Activated T-cell treated with anti-CD3 and anti-CD28 coated beads for 24 hours (primary cell): Measurements from ENCODE around the gene FXYD2.

ENCODE experiments used
- DNase-seq: peaks from one replicate; pipeline ENCODE4 v3.0.0-alpha.2; 2020; ENCODE audit warnings: low read depth

FXYD2 gene

DNA sequence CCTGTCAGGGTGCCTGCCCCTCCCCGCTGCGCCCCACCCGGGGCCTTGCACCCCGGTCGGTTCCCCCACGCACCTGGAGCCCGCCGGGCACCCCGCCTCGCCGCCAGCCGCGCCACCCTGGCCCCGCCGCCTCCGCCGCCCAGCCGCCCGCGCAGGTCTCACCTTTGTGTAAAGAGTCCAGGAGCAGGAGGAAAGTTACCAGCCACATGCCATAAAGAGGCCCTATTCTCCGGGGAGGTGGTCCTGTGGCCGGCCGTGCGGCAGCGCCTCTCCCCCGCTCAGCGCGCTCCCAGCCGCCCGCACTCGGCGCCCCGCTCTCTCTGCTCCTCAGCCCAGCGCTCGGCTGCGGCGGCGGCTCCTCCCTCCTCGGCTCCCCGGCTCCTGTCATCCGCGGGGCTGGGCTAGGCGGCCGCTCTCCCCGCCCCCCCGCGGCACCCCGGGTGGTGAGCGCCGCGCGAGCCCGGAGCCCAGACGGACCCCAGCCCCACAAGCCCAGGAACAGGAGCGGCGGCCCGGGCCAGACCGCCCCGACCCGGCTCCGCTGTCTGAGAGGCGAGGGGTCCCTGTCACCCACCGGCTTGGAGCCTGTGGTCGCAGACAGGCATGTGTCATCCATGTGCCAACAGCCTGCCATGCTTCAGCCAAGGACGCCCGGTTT is 27.5 kb downstream of the FXYD2 start, which contains the start of gene DSCAML1:
Gene DSCAML1, minus strand, starts transcription at position 345 of the 658 bp plus-strand sequence. Its CDS starts 137 bp downstream, at position 208.
- peak; percentile 23 for DNase-seq

DNA sequence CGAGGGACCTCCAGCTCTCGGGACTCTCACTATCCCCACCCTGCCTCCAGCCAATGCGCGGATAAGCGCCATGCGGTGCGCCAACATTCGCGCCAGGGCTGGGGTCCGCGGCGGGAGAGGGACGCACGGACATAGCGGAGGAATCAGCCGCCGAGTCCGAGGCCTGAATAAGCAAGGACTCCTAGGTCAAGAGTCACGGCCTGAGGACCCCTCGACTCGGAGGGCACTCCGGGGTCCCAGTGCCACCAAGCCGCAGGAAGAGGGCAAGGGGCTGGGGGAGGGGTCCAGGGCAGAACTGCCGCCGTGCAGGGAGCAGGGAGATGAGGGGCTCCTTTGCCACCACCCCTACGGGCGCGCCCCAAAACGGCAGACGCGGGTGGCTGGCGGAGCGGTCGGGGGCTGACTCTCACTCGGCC is 28.1 kb downstream of the FXYD2 start:
- DNase-seq = no peak

DNA sequence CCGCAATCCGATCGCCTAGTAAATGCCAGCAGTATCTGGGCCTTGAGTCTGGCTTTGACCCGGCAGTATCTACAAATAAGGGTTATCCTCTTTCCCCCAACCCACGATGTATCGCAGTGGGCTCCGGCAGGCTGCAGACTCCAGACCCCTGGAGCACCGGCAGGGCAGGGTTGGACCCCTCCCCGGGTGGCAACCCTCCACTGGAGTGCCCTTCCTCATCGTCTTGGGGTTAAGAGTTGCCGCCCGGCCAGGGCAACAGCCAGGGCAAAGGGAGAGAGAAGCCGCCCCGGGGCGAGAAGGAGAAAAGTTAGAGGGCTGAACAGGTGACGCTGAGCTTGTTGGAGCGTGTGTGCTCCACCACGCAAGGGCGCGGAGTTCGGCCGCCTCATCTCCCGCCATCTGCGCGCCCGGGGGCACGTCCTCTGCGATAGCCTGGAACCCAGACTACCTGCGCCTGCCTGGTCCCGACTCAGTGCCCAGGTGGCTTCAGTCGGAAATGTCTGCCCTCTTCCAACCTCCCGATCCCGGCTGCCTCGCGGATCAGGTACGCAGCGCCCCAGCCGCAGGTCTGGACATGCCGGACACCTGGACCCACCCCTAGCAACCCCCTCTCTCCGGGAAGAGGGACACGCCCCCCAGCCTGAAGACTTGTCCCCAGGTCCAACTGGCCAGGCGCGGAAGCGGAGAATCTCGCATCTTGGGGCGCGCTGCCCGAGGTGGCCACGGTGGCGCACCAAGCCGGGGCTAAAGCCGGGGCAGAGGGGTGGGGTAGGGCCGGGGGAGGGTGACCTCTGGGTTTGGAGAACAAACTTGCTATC is 28.7 kb downstream of the FXYD2 start:
- no peak for DNase-seq

DNA sequence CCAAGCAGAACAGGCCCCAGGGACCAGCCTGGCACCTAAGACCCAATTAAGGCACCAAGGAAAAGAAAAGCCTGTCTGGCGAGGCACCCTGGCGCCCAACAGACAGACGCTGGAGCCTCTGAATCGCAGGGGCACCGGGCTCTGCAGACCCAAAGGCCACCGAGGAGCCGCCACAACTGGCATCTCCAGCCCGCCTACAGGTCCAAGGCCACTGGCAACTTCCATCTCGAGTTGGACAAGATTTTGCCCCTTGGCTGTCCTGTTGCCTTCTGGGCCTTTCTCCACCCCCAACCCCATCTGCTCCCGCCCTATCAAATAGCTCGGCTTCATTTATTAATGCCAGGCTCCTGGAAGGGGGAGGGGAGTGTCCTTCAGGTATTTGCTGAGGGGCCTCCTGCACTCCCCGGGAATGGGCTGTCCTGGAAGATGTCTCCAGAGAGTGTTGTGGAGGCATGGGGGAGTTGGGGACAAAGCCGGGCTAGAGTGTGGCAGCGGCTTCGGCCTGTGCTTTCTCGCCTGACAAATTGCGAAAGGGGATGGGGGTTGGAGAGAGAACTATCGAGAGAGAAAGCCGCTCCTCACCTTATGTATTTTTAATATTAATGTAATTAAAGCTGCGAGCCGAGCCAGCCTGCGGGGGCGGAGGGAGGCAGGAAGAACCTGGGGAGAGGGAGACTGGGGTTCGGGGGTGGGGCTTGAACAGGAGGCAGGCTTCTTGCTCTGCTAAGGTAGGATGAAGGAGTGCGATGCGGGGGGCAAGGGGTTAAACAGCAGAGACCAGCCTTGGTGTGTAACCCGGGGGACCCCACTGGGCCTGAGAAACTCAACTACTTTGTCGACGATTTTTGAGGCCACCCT is 29.5 kb downstream of the FXYD2 start:
- DNase-seq = no peak

DNA sequence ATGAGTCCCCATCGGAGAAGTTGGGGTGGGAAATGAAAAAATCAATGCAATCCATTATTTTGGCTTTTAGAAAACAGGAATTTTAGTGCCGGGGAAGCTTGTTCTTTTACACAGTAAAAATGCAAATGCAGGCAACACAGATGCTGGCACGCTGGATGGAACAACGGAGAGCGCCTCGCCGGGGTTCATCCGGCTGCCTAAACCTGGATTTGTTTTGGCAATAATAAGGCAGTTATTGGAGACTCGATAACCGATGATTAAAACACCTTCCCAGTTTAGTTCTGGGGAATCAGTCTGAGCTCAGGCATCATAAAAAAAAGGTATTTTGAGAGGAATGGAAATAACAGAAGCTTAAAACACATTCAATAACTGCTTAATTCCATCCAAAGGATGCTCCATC is 30.4 kb downstream of the FXYD2 start:
- DNase-seq = no peak

DNA sequence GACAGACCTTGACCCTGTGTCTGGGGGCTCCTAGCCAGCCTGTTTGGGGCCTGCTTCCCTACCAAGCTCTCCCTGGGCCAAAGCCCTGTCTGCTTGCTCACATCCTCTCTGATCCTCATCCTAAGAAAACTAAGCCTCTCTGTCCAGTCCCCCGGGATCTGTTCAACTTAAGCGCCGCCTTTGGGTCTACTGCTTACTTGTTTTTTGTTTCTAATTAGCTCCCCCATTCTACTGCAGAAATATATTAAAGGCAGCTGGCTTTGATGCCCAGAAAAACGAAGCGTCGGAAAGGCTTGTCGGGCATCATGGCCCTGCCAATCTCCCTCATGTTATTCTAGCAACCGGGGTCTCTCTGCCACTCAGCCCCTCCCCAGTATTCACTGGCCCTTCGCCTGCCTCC is 31.0 kb downstream of the FXYD2 start:
- DNase-seq = no peak

DNA sequence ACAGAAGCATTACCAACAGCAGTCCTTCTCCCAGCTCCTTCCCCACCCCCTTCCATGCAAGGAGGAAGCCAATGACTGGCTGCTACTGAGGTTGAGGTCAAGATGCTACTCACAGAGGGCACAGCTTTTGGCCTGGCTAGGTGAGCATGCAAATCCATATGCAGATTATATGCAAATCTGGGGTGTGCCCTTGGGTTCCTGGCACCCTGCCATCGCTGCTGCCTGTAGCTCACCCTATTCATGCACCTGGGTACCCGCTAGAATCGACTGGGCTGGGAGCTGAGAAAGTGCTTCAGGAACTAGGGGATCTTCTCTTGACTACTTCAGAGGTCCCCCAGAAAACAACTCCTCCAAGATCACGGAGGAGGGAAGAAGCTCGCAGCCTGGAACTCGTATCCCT is 31.6 kb downstream of the FXYD2 start:
- no peak for DNase-seq

DNA sequence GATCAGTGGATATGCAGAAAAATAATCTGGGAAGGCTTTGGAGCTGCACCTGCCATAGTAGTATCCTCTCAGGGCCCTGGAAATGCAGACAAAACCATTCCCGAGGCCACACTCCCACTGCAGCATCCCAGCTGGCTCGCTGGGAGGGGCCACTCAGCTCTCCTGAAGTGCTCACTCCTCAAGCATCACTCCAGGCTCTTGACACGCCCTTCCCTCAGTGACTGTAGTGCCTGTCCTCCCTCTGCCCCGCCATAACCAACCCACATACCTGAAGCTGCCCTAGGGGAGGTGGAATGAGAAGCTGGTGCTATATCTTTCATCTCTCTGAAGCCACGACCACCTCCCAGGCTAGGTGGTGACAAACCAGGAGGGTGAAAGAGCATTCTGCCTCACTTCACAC is 32.3 kb downstream of the FXYD2 start:
- no peak for DNase-seq

DNA sequence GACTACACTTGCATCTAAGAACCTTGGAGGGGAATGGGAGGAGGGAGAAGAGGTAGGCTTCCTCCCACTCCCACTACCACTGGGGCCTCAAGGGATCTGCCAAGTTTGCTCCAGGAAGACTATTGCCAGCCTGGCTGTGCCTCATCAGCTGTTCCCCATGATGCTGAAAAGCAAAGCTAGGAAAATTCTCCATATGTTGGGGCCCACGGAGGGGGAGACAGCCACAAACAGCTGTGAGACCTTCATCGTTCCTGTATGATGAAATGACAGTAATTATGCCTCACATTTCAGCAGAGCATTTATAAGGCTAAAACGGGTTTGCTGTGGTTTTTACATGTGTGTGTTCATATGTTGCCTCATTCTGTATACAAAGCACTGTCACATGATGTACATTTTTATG is 34.3 kb downstream of the FXYD2 start:
- DNase-seq = no peak

DNA sequence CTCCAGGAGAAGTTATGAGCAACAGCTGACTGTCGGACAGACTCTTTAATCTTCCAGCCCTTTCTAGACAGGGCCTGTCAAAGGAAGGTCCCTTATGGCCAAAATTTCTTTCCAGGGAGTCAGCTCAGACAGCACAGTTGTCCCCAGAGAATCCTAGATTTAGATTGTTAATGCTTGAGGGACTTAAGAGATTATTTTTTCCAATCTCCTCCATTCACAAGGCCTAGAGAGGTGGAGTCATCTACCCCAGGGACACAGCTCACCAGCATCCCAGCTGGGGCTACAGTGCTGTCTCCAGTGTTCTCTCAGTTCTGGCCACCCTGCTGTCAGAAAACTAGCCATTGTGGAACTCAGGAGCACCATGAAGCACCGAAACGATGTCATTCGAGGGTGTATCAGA is 35.3 kb downstream of the FXYD2 start:
- no peak for DNase-seq

DNA sequence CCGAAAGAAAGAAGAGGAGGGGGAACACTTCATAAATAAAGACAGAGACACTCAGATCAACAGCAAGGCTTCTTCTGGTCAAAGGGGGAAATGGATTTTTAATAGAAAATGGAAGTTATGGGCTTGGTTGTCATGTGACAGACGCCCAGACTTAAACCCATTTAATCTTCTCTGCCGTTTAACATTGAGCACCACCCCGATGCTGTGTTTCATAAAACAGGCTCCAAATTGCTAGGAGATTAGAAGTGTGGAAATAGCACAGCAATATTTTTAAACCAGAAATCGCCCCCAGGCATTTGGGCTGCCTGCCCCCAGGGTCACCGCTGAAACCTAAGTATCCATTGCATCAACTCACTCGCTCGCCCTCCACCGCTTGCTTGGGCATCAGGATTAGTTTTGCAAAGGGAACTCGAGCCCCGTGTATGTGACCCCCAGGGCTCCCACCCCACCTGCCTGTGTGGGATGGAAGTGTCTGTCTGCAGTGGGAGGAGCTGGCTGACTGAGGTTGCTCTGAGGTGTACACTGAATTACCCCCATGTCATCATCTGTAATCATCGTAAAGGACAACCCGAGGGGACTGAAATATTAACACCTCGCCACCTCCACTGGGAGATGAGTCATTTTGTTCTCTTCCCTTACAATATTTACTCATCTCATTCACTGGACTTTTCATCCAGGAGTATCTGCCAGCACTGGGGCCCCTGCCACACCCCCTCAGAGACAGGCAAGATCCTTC is 38.2 kb downstream of the FXYD2 start:
- DNase-seq = no peak

DNA sequence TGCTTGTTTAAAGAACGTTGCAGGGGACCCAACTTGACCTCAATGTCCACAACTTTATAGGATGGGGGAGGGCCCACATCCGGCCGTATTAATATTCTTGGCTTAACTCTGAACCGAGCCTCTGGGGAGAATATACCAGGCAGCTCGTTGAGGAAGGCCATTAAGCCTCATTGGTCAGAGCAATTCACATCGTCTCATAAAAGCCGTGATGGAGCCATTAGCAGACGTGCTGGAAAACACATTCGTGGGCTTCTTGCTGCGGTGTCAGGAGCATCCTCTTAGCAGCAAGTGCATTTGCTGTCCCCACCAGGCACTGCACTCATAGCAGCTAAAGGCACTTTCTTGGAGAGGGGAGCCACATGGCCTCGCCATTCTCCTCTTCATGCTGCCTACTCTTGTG is 42.4 kb downstream of the FXYD2 start:
- DNase-seq = no peak

DNA sequence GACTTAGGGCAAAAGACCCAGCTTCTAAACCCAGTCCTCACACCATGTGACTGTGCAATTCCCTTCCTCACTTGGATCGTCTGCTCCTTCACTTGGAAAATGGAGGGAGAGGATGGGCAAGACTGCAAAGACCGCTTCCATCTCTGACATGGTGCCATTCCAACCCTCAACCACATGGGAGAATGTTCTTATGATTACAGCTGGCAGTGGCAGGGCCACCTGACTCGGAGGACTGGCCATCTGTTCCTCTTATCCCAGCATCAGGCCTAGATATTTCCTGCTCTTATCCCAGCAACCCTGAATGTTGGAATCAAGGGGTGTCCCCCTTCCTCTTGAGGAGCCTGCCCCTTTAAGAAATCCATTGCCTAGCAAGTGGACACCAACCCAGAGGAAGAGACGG is 42.9 kb downstream of the FXYD2 start:
- no peak for DNase-seq

DNA sequence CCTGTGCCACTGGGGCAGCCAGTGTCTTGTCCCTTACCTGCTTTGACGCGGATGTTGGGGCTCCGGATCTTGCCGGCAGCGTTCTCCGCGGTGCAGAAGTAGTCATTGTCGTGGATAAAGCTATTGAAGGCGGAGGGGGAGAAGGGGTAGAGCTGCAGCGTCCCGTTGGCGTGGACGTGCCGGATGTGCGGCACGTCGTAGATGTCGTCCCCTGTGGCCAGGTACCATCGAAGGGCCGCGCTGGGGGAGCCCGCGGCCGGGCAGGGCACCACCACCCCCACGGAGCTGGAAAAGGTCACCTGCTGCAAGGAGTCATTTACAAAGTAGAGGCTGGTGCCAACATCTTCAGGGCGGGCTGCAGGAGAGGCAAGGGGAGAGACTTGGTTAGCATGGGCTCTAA is 44.1 kb downstream of the FXYD2 start:
- no peak for DNase-seq

DNA sequence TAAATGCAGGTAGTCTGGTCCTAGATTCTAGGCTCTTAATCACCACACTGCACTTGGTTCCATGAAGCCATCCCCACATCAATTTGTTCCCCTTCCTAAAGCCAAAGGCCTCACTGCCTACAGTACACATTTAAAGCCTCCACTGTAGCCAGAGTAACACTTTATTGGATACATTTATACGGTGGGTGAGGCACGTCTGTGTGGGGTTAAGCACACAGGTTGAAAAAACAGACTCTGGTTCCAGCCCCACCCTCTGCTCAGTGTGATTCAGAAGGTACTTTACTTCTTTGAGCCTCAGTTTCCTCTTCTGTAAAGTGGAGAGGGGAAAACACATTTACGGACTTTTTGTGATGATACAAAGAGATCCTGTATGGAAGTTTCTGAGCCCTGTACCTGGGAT is 50.0 kb downstream of the FXYD2 start:
- DNase-seq = no peak

DNA sequence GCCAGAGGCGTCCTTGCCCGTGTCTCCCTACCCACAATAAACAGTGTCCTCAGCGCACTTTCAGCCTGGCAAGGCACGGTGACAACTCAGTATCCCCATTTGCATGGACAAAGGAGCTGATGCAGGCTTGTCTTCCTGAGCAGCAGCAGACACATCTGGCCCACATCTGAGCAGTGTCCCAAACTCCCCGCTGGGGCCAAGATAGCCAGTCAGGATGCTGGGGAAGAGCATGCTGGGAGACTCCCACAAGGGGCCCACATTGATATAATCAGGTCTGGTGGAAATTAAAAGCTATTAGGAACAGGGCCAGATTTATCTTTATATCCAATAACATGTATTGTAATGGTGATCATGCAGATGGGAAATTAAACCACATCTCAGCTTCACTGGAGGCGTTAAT is 52.2 kb downstream of the FXYD2 start:
- DNase-seq = no peak

DNA sequence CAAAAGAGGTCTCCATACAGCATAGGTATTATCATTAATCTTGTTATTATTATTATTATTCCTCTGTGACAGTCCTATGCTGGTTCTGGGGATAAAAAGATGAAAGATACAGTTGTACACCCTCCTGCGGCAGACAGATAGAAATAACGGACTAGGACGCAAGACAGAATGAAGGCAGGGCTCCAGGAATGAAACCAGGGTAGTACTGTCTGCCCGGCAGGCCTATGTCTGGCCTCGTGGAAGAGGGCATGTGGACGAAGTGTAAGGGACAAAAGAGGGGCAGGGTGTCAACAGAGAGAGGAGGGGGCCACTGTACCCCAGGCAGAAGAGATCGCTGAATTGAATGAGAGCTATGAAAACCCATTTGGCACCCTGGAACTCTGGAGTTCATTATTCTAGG is 52.7 kb downstream of the FXYD2 start:
- DNase-seq = no peak

DNA sequence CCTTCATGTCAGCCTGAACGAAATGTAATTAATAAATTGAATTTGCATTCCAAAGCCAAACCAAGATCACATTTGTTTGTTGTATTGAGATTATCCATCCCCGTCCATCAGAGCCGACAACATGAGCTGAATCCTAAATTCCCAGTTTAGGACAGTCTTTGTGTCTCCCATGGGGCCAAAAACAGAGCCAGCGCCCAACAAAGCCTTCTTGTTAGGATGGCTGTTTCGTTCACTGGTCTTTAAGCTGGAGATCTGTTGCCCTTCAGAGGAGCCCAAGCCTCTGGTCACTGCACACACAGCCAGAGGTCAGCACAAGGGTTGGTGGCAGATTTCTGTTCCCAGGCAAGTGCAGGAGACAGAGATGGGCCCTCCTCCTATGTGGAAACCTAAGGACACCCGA is 53.3 kb downstream of the FXYD2 start:
- no peak for DNase-seq

DNA sequence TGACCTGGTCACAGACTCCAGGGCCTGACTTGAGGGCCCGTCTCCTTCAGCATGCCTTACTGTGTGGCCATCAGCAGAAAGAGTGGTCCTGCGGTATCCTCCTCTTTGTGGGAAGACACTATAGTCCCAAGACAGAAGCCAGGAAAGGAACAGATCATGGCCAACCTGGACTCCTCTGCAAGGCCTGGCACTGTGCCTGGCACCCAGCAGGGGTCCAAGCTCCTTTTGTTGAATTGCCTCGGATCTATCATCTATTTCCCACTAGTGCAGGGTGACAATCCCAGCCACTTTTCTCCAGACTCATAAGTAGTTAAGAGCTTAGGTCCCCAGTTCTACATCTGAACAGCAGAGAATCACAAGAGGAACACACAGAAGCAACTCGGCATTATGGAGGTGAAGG is 54.5 kb downstream of the FXYD2 start:
- no peak for DNase-seq
